Measurements from ENCODE around the gene OCRL.
"Not testable (repeated sequence)": the region's sequence is repeated elsewhere in the genome, so short reads cannot be mapped to it uniquely, and the experiment has no call there.

Gene OCRL

GRCh38 chrX:129565046-129565650 is 25.1 kb downstream of the OCRL start:
- no peak for TF ChIP-seq CTCF (IDR thresholded peaks at IDR 0.05; ENCODE audit: low read depth, low read length)
- no peak overlapping the region for H3K4me3 ChIP-seq (replicated peaks in 1 of 2; ENCODE audit: low read depth in 2 of 2, low read length in 2 of 2)
- peak in 1 of 2 donors; percentile 62 for DNase-seq (ENCODE audit: low read depth in 2 of 2)

GRCh38 chrX:129566073-129566472 is 26.0 kb downstream of the OCRL start:
- no peak for TF ChIP-seq CTCF (IDR thresholded peaks at IDR 0.05; ENCODE audit: low read depth, low read length)
- no peak overlapping the region for H3K4me3 ChIP-seq (replicated peaks in 1 of 2; ENCODE audit: low read depth in 2 of 2, low read length in 2 of 2)
- DNase-seq (ENCODE audit: low read depth in 2 of 2) = peak in 1 of 2 donors; percentile 78

- TF ChIP-seq CTCF (IDR thresholded peaks at IDR 0.05; ENCODE audit: low read depth, low read length) = no peak
- no peak overlapping the region for H3K4me3 ChIP-seq (replicated peaks in 1 of 2; ENCODE audit: low read depth in 2 of 2, low read length in 2 of 2)
- no peak for DNase-seq (ENCODE audit: low read depth in 2 of 2)
Measured at GRCh38 chrX:129568349-129568748, 28.3 kb downstream of the OCRL start.

GRCh38 chrX:129572422-129572821 is 32.4 kb downstream of the OCRL start:
- no peak for DNase-seq (ENCODE audit: low read depth in 2 of 2)
- H3K4me3 ChIP-seq (replicated peaks in 1 of 2; ENCODE audit: low read depth in 2 of 2, low read length in 2 of 2) = no peak overlapping the region
- no peak for TF ChIP-seq CTCF (IDR thresholded peaks at IDR 0.05; ENCODE audit: low read depth, low read length)

GRCh38 chrX:129573652-129574051 is 33.6 kb downstream of the OCRL start:
- not testable (repeated sequence) for DNase-seq (ENCODE audit: low read depth in 2 of 2); H3K4me3 ChIP-seq (replicated peaks in 1 of 2; ENCODE audit: low read depth in 2 of 2, low read length in 2 of 2)

- no peak overlapping the region for H3K4me3 ChIP-seq (replicated peaks in 1 of 2; ENCODE audit: low read depth in 2 of 2, low read length in 2 of 2)
- no peak for TF ChIP-seq CTCF (IDR thresholded peaks at IDR 0.05; ENCODE audit: low read depth, low read length)
- no peak for DNase-seq (ENCODE audit: low read depth in 2 of 2)
Measured at GRCh38 chrX:129574214-129574613, 34.2 kb downstream of the OCRL start.

- no peak for DNase-seq (ENCODE audit: low read depth in 2 of 2)
- H3K4me3 ChIP-seq (replicated peaks in 1 of 2; ENCODE audit: low read depth in 2 of 2, low read length in 2 of 2) = no peak overlapping the region
- no peak for TF ChIP-seq CTCF (IDR thresholded peaks at IDR 0.05; ENCODE audit: low read depth, low read length)
Measured at GRCh38 chrX:129576539-129576938, 36.5 kb downstream of the OCRL start.
